ENCODE data around the gene ARHGEF18.
"Not testable (repeated sequence)": the region's sequence is repeated elsewhere in the genome, so short reads cannot be mapped to it uniquely, and the experiment has no call there.

ARHGEF18 gene

GRCh38 chr19:7336321-7336973 is 12.3 kb upstream of the ARHGEF18 start:
- no peak for DNase-seq (ENCODE audit: low spot score)
- no peak for TF ChIP-seq CTCF (IDR thresholded peaks at IDR 0.05; ENCODE audit: extremely low read depth, missing control alignments)

GRCh38 chr19:7337380-7338194 is 11.2 kb upstream of the ARHGEF18 start:
- peak; percentile 73 for DNase-seq (ENCODE audit: low spot score)
- TF ChIP-seq CTCF (IDR thresholded peaks at IDR 0.05; ENCODE audit: extremely low read depth, missing control alignments): no peak

GRCh38 chr19:7340959-7341837 is 7.5 kb upstream of the ARHGEF18 start:
- peak; percentile 86 for TF ChIP-seq CTCF (IDR thresholded peaks at IDR 0.05; ENCODE audit: extremely low read depth, missing control alignments)
- peak; percentile 37 for DNase-seq (ENCODE audit: low spot score)

GRCh38 chr19:7342143-7342542 is 6.6 kb upstream of the ARHGEF18 start:
- no peak for TF ChIP-seq CTCF (IDR thresholded peaks at IDR 0.05; ENCODE audit: extremely low read depth, missing control alignments)
- no peak for DNase-seq (ENCODE audit: low spot score)

- no peak for DNase-seq (ENCODE audit: low spot score)
Measured at GRCh38 chr19:7346488-7346971, 2.2 kb upstream of the ARHGEF18 start.

GRCh38 chr19:7346997-7347396 is 1.7 kb upstream of the ARHGEF18 start:
- DNase-seq (ENCODE audit: low spot score): not testable (repeated sequence)

More at GRCh38 chr19:7346488-7346971, 2.2 kb upstream of the ARHGEF18 start:
- TF ChIP-seq CTCF (IDR thresholded peaks at IDR 0.05; ENCODE audit: extremely low read depth, missing control alignments): no peak

GRCh38 chr19:7349231-7349591 is 474 bp downstream of the ARHGEF18 start:
- no peak for TF ChIP-seq CTCF (IDR thresholded peaks at IDR 0.05; ENCODE audit: extremely low read depth, missing control alignments)
- peak; percentile 14 for DNase-seq (ENCODE audit: low spot score)

Data from GM20000 (cell line).